GM18498 (cell line): ENCODE measurements around the gene USP21.

Experiments
- ATAC-seq: cut with Tn5 transposase; IDR thresholded peaks from one replicate; pipeline ENCODE4 v1.9.1; 2021; ENCODE audit warnings: mild to moderate bottlenecking, moderate library complexity; ENCODE audit not compliant: unreplicated experiment

Gene USP21

GRCh38 chr1:161215076-161215475 lies 55.8 kb downstream of the USP21 start, which contains the start of gene FCER1G:
Gene FCER1G (plus strand): TSS chr1:161215295. CDS start chr1:161215322, 27 bp downstream.
- ATAC-seq: no peak
